Endothelial cell (in vitro differentiated cells): Measurements from ENCODE around the gene RET. TPM values are rescaled to one million over a fixed set of nuclear protein-coding genes. Genes with fewer than 3 reads are reported as not detected.

ENCODE experiments used
- DNase-seq: peaks from one replicate; pipeline ENCODE4 v3.0.0; 2021; ENCODE audit warnings: low spot score
- H3K27ac Mint-ChIP-seq: one replicate; pipeline ENCODE4 v1.8.0; 2021; ENCODE audit warnings: mixed read lengths, inconsistent platforms; ENCODE audit not compliant: unreplicated experiment
- H3K27me3 Mint-ChIP-seq: one replicate; pipeline ENCODE4 v1.8.0; 2021; ENCODE audit warnings: mild to moderate bottlenecking, moderate library complexity, mixed read lengths, inconsistent platforms; ENCODE audit not compliant: unreplicated experiment
- H3K36me3 Mint-ChIP-seq: one replicate; pipeline ENCODE4 v1.8.0; 2021; ENCODE audit warnings: mild to moderate bottlenecking, low read depth, mixed read lengths, inconsistent platforms; ENCODE audit not compliant: unreplicated experiment
- H3K4me1 Mint-ChIP-seq: one replicate; pipeline ENCODE4 v1.8.0; 2021; ENCODE audit warnings: mild to moderate bottlenecking, mixed read lengths, inconsistent platforms; ENCODE audit not compliant: unreplicated experiment
- H3K4me3 Mint-ChIP-seq: one replicate; pipeline ENCODE4 v1.8.0; 2021; ENCODE audit warnings: mild to moderate bottlenecking, mixed read lengths, inconsistent platforms; ENCODE audit not compliant: unreplicated experiment
- H3K9me3 Mint-ChIP-seq: one replicate; pipeline ENCODE4 v1.8.0; 2021; ENCODE audit warnings: mixed read lengths, inconsistent platforms; ENCODE audit not compliant: unreplicated experiment
- CTCF ChIP-seq: fragments of 200-600 bp; sonication (generic); IDR thresholded peaks from one replicate; pipeline ENCODE4 v1.5.0; 2021; ENCODE audit warnings: antibody characterized with exemption; ENCODE audit not compliant: unreplicated experiment
- total RNA-seq: library from RNA; stranded (reverse); fragmentation: NEBNext Ultra II Directional; extraction: Animal tissue kit (Norgen Biotek cat#: 25700); gene quantifications from one replicate; pipeline ENCODE4 v1.2.1, GENCODE V29; 2021; ENCODE audit not compliant: unreplicated experiment

Gene RET
- total RNA-seq, 1 donor from 2014 or later: 0.28 TPM

GRCh38 chr10:43173120-43173519 lies 96.3 kb downstream of the RET start:
- Mint-ChIP-seq H3K27ac (no peak overlapping the region), H3K9me3 (no peaks in the 10 kb centered on the region), H3K4me1 (no peaks in the 10 kb centered on the region), H3K4me3 (no peak overlapping the region), H3K27me3 (peaks cover 2% of the 10 kb centered on the region), H3K36me3 (no peaks in the 10 kb centered on the region)
- TF ChIP-seq CTCF: no peak
- DNase-seq: no peak

GRCh38 chr10:43174969-43175368 lies 98.1 kb downstream of the RET start:
- no peak for TF ChIP-seq CTCF
- Mint-ChIP-seq H3K4me3 (no peak overlapping the region), H3K27me3 (peaks cover 2% of the 10 kb centered on the region), H3K27ac (no peak overlapping the region), H3K36me3 (no peaks in the 10 kb centered on the region), H3K4me1 (no peaks in the 10 kb centered on the region), H3K9me3 (no peaks in the 10 kb centered on the region)
- no peak for DNase-seq

DNA sequence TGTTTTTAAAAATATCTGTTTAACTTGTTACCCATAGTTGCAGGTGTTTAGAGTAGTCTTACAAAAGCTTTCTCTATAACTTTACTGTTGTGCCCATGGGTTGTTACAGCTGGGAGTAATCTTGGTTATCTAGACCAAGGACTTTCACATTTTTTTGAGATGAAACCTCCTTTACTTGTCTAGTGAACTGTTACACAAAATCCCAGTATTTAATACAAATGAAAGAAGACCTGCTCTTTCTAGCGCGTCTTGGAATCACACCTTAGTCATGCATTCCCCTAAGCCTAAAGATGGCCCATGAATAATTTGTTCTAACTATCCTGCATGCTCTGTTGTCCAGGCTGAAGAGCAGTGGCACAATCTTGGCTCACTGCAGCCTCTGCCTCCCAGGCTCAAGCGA lies 99.4 kb downstream of the RET start:
- TF ChIP-seq CTCF: no peak
- H3K27ac Mint-ChIP-seq: no peak overlapping the region
- H3K4me1 Mint-ChIP-seq: no peaks in the 10 kb centered on the region
- peaks cover 2% of the 10 kb centered on the region for H3K27me3 Mint-ChIP-seq
- no peaks in the 10 kb centered on the region for H3K36me3 Mint-ChIP-seq
- no peak for DNase-seq
- no peak overlapping the region for H3K4me3 Mint-ChIP-seq
- no peaks in the 10 kb centered on the region for H3K9me3 Mint-ChIP-seq

- TF ChIP-seq CTCF: no peak
- Mint-ChIP-seq H3K9me3 (no peaks in the 10 kb centered on the region), H3K36me3 (no peaks in the 10 kb centered on the region), H3K4me3 (no peak overlapping the region), H3K4me1 (no peaks in the 10 kb centered on the region), H3K27me3 (no peaks in the 10 kb centered on the region), H3K27ac (no peak overlapping the region)
- no peak for DNase-seq
These were observed 100.7 kb downstream of the RET start for GRCh38 chr10:43177595-43177994.

Other genes starting within 250 kb of the RET start
- 3.8 TPM for gene CSGALNACT2, start 61.4 kb downstream of the RET start, total RNA-seq
- gene RASGEF1A, start 190.0 kb downstream of the RET start, total RNA-seq: 1.3 TPM